HG03442 (cell line): ENCODE measurements around the gene FAM217A.

Experiments
- ATAC-seq: cut with Tn5 transposase; IDR thresholded peaks from one replicate; pipeline ENCODE4 v1.9.1; 2021; ENCODE audit warnings: mild to moderate bottlenecking, moderate library complexity; ENCODE audit not compliant: unreplicated experiment

The FAM217A gene

DNA sequence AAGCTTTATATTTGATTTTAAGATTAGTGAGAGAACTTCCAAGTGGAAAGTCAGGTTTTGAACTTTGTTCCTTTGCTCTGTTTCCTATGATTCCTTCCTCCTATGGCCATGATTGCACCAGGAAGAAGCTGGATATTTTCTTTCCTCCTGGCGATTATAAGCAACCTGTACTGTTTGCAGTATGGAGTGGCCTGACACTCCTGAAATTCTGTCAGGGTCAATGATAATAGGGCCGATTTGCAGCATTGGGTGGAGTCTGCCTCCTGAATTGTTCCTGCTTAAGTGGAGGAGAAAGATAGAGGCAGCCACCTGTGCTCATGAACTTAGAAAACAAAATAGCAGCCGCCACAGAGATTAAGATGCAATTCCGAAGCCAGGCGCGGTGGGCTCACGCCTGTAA lies 9.8 kb upstream of the FAM217A start:
- ATAC-seq = no peak

DNA sequence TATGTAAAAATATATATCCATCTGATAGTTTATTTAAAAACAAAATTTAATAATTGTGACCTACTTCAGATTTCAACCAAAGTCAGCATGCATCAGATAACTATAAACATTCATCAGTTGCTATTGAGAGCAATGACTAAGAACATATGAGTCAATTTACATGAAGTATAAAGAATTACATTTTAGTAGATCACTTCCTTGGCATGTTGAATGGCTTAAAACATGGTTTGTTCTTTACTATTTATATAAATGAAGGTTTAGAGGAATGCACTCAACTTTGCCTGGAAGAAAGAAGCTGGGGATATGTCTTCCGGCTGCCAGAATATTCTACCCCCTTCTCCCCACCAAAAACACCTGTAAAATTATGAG lies 6.4 kb upstream of the FAM217A start:
- ATAC-seq = no peak

DNA sequence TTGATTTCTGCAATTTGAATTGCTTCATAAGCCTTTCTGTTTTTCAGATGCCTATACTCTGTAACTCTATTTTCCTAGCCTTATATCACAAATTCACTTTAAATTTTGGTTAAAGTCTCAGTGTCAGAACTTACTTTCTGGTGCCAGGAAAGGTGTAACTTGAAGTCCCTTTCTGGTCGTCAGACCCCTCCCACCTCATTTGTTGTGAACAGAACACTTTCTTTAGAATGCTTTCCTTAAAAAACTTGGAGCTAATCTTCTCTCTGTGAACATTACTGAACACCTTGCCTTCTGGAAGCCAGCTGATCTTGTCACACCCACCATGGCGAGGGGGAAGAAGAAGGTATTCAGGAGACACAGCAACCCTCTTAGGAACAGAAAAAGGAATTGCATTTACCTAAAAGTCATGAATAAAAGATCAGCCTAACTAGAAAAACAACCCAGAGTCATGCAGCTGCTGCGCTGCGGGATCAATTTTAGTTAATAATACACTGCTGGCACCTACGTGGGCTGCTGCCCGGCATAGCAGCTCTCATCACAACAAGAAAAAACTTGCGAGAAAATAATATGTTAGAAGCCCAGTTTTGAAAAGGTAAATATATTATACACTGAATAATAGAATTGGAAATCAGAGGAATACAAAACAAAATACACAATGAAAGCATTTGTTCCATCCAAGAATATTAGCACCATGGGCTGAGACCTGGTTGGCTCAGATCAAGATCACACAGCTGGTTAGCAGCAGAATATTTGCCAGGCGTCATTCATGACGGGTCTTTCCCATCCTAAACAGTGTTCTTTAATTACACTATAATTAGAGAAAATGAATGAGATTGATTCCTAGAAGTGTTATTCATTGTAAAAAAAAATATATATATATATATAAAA lies 5.8 kb upstream of the FAM217A start:
- no peak for ATAC-seq

DNA sequence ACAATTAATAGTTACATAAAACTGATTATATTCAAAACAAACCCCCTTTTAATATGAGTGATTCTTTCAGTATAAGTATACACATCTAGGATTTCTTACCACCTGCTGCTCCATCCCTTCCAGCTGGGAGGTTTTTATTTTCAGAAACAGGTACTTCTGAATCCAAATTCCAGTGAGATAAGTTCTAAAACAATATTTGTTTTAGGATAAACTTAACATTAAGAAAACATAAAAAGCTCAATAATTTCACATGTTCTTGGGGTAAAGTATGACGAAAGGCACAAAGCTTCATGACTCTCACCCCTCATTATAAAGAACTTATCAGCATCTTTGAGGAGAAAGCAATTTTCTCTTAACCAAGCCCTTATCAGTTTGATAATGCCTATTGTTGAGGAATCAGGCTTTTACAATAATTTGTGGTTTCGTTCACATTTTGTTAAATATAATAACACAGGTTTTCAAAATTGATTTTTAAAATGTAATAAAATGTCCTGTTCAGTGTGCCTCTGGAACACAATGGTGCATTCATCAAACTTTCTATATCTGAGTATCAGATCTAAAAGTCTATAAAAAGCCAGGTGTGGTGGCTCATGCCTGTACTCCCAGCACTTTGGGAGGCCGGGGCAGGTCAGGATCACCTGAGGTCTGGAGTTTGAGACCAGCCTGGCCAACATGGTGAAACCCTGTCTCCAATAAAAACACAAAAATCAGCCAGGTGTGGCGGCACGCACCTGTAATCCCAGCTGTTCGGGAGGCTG lies 4.3 kb downstream of the FAM217A start:
- ATAC-seq = no peak

DNA sequence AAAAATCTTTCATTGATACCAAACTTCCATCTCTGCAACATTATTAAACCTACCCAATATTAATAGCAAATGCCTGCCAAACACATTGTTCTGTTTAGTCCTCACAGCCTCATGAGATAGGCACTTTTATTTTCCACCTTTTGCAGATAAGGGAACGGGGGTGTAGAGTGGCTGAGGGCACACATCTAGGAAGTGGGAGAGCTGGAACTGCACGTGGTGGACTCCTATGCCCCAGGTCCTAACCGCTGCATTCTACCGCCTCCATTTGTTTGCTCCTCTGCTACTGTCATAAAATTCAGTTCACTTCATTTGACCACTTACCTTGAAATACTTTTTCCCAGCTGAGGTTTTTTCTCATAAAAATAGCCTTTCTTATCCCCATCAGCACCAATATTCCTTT lies 7.6 kb downstream of the FAM217A start:
- no peak for ATAC-seq

DNA sequence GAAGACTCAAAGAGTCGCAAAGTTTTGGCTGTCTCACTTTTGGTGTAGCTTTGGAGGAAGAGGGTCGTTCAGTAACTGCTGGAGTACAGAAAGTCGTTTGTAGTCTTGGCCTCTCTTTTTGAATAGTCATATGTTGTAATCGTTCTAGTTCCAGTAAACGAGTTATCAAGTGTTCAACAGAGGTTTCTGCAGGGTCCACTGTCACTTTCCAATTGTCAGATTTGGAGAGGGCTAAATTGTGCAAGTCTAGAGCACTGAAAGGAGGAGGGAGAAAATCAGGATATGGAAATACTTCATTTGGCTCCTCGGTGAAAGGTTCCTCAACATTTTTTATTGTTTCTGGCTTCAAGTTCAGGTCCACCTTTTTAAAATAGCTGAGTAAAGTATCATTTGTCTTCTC lies 9.7 kb downstream of the FAM217A start:
- ATAC-seq = no peak

DNA sequence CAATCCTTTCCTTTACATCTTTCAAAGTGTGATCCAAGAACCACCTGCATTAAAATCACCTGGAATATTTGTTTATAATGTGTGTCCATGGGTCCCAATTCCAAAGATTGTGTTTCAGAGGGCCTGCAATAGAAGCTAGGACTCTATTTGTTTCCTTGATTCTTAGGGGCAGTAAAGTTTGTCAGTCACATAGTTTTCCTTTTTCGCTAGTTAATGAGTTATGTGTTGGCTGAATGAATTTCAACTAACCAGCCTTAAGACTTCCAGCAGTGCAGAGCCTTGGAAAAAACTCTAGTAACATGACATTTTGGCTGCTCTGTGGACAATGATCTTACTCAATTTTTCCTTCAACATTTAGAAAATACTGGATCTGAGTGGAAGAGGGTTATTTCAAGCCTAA lies 11.3 kb downstream of the FAM217A start:
- no peak for ATAC-seq

GRCh38 chr6:4066029-4066755 lies 12.7 kb downstream of the FAM217A start:
- no peak for ATAC-seq

GRCh38 chr6:4059115-4059777 lies 19.7 kb downstream of the FAM217A start:
- no peak for ATAC-seq

DNA sequence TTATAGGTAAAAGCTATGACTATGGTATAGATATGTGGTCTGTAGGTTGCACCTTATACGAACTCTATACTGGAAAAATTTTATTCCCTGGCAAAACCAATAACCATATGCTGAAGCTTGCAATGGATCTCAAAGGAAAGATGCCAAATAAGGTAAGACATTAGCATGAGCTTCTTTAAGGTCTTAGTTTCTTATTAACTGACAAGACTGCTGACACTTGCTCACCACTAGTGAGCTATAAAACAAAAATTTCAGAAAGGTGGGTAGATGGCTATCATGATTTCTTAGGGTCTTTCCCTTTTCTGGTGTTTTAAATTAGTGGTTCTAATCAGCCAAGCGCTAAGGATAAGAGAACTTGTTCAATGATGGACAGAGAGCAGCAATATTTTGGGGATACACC lies 21.9 kb downstream of the FAM217A start:
- ATAC-seq = no peak

- no peak for ATAC-seq
Observed at GRCh38 chr6:4055420-4056041, 23.4 kb downstream of the FAM217A start.

DNA sequence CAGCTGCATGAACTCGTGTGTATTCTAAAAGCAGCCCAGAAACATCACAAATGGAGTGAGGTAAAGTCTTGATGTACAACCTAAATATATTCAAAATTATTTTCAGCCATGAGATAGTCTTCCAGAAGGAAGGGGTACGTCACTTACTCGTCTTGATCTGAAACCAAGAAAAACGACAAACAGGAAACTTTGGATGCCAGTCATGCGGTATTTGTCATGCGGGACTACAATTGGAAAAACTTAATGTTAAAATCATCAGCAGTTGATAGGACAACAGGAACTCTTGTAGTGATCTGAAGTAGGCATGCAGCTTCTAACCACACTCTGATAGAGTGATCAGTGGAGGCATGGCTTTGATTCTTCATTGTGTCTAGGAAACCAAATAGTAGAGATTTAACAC lies 29.7 kb downstream of the FAM217A start:
- no peak for ATAC-seq

DNA sequence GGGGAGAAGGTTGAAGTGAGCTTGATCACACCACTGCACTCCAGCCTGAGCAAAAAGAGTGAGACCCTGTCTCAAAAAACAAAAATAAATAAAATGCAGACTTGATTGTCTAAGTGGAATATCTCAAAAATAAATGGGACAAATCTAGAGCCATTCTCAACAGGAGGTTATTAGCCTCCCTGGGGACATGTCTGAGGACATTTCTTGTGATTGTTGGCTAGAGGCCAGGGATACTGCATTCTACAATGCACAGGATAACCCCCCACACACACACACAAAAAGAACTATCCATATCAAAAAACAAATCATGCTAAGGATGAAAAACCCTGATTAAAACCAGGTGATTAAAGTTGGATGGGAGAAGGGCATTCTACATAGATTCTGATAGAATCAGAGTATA lies 37.5 kb downstream of the FAM217A start:
- no peak for ATAC-seq

DNA sequence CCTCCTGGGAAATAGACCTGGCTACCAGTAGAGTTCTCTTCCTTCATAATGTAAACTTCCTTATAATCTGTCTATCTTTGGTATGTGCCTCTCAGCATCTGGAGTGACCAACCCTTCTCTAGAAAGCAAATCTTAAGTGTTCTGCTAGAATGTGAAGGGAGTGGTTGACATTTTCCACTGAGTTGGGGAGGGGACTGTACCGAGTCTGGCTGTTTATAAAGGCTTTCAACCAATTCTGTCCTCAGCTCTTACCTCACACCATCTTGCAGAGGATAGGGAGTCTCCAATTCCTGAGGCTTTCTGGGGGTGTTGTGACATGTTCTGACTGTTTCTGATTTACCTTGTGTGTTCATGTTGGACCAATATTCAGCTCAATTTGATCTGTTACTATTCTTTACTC lies 39.6 kb downstream of the FAM217A start:
- ATAC-seq = no peak

GRCh38 chr6:4036581-4036980 lies 42.4 kb downstream of the FAM217A start:
- ATAC-seq = no peak

- no peak for ATAC-seq
Observed at GRCh38 chr6:4032475-4032874, 46.5 kb downstream of the FAM217A start.

GRCh38 chr6:4031442-4031841 lies 47.5 kb downstream of the FAM217A start:
- no peak for ATAC-seq

DNA sequence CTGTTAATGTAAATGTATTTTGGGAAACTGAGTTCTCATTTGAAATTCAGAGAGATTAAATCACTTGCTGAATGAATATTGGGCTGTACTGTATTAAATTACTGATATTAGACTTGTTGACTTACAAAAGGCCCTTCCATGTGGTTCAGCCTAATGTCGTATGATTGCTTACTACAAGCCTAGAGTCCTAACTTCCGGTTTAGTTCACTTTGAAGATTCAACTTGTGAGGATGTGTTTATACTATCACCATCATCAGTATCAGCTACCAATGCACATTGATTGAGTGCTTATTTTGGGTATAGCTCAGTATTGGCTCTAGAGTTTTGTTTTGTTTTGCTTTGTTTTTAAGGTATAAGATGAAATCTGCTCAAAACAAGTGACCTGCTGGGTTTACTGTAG lies 48.3 kb downstream of the FAM217A start:
- no peak for ATAC-seq

DNA sequence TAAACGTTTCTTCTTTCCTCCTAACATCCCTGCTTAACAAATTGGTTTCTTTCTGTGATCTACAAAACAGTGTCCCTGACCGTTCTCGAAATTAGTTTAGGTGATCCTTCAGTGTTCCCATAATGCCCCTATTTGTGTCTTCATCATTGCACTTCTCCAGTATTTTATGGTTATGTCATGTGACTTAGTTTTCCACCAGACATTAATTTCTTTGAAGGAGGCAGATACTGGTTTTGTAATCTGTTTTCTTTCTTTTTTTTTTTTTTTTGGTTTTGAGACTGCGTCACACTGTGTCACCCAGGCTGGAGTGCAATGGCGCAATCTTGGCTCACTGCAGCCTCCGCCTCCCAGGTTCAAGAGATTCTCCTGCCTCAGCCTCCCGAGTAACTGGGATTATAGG lies 49.2 kb downstream of the FAM217A start:
- ATAC-seq = no peak

DNA sequence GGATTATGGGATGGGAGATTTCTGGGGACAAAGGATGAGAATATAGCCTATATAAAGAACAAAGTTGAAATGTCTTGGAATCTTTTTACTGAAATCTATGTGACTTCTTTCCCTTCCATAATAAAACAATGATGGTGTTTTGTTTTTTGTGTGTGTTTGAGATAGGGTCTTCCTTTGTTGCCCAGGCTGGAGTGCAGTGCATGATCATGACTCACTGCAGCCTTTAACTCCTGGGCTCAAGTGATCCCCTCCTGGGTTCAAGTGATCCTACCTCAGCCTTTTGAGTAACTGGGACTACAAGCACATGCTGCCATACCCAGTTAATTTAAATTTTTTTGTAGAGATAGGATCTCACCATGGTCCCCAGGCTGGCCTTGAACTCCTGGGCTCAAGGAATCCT lies 50.9 kb downstream of the FAM217A start:
- no peak for ATAC-seq

GRCh38 chr6:4025681-4026080 lies 53.3 kb downstream of the FAM217A start:
- ATAC-seq = no peak
